ENCODE data around the gene FSD1.
"Not testable (repeated sequence)": the region's sequence is repeated elsewhere in the genome, so short reads cannot be mapped to it uniquely, and the experiment has no call there.

Gene FSD1

DNA sequence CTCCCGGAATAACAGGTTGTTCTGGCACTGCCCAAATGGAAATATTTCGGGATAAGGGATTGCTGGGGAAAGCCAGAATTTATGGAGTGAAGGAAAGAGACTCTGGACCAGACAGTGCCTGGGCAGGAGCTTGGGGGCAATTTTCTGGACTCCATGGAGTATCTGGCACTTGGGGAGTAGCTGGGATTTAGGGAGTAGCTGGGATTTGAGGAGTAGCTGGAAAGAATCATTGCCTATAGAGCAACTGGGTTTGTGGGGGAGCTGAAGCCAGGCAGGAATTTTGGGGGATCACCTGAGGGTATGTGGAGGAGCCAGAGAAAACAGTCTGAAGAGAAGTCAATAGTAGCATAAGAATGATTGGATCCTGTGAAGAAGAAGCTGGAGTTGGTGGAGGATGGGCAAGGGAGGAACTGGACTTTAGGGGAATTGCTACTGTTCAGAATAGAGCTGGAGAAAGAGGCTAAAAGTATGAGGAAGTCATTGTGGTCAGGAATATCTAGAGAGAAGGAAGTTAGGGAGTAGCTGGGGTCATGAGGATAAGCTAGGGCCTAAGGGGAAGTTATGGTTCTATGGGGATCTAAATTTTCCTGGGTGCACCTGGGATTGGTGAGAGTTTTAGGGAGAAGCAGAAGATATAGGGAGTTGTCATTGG, 14.8 kb downstream of the FSD1 start:
- no peak for DNase-seq (ENCODE audit: low spot score)

DNA sequence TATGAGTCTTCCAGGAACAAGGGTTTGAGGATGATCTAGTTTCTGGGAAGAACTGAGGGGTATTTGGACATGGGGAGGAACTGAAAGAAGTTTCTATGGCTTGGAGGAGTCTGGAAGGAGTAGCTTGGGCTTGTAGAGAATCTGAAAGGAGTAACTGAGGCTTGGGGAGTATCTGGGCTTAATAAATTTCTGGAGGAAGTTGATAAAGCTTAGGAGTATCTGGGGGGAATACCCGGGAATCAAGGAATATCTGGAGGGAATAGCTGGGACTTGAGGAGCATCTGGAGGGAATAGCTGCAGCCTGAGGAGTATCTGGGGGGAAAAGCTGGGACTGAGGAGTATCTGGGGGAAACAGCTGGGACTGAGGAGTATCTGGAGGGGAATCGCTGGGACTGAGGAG, 16.0 kb downstream of the FSD1 start:
- no peak for DNase-seq (ENCODE audit: low spot score)

DNA sequence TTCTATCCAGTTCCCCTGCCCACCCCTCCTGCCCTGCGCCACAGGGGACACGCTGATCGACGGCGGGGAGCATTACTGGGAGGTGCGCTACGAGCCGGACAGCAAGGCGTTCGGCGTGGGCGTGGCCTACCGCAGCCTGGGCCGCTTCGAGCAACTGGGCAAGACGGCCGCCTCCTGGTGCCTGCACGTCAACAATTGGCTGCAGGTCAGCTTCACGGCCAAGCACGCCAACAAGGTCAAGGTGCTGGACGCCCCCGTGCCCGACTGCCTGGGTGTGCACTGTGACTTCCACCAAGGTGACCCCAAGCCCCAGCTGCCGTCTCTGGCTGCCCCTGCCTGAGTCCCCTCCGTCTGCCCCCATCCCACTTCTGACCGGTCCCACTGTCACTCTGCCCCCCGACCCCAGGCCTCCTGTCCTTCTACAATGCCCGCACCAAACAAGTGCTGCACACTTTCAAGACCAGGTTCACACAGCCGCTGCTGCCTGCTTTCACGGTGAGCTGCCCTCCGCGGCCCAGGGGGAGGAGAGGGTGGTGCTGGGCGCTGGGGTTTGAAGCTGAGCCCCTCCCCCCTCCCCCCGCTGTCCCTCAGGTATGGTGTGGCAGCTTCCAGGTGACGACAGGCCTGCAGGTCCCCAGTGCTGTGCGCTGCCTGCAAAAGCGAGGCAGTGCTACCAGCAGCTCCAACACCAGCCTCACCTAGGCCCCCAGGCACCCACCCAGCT, 18.7 kb downstream of the FSD1 start:
- DNase-seq (ENCODE audit: low spot score), result no peak

DNA sequence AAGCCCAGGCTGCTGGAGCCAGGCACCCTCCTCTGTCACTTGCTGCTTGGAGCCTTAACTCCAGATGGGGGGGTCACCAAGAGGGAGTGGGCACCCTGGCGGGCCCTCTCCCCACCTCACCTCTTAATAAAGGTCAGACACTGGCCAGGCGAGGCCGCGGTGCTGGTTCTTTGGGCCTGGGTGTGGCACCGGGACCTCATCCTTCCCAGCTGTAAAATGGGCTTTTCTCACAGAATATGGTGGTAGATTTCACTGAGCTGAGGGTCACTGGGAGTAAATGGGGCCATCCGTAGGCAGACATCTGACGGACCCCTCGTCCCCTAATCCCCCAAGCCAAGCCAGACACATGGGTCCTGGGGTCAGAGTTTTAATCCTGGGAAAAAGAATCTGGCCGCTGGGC, 19.3 kb downstream of the FSD1 start:
- DNase-seq (ENCODE audit: low spot score), result no peak

DNA sequence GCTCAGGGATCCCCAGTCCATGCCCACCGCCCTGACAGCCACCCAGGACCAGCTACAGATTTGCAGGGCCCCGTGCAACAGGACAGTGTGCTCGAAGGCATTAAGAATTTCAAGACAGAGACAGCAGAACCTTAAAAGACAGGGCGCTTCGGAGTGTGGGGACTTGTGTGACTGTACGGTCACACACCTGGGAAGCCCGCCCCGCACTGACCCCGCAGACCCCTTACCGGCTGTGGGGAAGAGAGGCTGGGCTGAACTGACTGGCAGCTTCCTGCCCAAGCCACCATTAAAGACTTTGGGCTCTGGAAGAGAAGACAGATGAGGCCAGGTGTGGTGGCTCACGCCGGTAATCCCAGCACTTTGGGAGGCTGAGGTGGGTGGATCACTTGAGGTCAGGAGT, 19.8 kb downstream of the FSD1 start:
- no peak for DNase-seq (ENCODE audit: low spot score)

DNA sequence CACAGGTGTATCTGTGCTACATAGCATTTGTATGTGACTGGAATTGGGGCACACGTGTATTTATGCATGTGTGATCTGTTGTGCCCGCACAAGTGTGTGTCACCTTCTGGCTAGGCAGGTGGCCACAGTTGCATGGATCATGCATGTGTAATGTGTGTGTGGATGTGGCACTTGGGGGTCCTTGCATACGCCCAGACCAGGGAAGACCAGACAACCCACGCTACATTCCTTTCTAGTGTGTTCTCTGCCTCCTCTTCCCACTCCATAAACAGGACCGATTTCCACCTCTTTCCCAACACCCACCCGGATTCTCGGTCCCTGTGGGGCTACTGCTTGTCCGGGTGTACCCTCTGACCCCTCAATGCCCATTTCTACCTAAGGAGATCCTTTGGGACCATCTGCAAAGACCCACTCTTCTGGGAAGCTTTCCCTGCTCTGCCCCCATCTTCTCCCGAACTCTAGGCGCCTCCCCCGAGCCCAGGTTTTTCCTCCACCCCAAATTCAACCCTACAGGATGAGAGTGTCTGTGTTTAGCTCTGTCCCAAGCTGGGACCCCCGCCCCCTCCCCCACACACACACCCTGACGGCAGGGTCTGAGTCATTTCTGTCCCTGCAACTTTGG, 21.9 kb downstream of the FSD1 start:
- DNase-seq (ENCODE audit: low spot score), result no peak

DNA sequence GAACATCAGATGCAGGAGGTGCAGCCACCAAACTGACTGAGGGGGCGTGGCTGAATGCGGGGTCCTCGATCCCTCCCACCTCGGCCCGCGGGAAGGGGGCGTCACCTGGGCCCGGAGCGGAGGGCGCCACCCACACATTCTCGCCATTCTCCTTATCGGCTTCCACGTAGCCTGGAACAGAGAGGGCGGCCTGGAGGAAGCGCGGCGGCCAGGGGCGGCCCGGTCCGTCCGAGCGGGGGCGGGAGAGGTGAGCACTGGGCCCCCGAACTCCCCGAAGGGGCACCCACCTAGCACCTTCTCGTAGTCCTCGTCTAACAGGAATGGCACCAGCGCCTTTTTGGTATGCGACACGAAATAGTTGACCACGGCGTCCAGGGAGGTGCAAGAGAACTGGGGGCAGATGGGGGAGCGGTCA, 22.4 kb downstream of the FSD1 start:
- no peak for DNase-seq (ENCODE audit: low spot score)

DNA sequence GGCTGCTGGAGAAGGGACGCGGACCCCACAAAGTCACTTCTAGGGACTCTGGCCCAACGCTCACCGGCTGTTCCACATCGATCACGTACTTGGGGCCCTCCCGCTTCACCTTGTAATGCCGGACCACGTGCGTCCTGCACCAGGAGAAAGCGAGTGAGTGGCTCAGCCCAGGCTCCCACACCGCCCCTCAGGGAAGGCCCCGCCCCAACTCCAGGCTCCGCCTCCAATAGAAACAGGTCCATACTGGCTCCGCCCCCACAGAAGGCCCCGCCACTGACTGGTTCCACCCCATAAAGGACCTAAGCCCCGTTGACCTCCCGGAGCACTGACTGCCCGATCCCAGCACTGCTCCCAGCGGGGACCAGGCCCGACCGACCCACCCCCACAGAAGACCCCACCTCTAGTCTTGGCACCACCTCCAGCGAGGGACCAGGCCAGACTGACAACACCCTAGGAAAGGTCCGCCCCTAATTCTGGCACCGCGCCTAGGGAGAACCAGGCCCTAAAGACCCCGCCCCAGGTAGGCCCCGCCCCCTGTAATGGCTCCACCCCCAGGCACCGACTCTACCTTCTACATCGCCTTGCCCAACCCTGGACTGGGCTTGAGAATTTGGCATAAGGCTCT, 23.0 kb downstream of the FSD1 start:
- DNase-seq (ENCODE audit: low spot score), result no peak

DNA sequence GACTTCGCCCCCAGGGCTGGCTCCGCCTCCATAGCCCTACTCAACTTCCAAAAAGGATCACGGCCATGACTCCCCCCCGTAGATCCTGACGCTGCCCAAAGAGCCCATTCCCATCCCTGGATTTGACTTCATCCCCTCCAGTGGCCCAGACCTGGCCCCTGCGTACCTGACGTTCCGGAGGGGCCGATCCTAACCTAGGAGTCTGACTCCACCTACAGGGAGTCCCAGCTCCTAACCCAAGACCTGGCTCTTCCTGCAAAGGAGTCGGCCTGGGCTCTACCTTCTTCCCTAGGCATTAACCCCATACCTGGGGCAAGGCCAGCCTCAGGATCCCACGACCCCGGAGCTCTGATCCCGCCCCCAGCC, 23.5 kb downstream of the FSD1 start:
- no peak for DNase-seq (ENCODE audit: low spot score)

DNA sequence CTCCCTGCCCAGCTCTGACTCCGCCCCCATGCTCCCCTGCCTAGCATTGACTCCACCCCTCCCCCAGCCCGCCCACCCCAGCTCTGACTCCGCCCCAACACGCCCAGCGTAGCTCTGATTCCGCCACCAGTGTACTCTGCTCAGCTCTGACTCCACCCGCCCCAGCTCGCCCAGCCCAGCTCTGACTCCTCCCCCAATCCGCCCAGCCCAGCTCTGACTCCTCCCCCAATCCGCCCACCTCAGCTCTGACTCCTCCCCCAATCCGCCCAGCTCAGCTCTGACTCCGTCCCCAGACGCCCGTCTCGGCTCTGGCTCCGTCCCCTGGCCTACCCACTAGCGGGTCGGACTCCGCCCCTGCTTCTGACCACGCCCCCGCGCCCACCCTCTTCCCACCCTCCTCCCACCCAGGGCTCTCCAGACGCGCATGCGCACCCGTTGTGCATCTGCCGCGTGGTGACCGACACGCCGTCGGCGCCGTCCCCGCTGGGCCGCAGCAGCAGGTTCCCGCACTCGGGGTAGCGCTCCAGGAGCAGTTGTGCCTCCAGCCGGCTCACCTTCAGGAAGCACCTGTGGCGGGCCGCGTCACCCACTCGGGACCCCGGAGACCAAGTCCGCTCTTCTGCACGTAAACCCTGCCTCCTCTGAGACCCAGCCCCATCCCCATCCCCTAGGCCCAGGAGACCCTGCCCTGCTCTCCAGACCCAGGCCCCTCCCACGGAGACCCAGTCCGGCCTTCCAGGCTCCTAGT, 24.0 kb downstream of the FSD1 start:
- DNase-seq (ENCODE audit: low spot score), result peak; percentile 82

DNA sequence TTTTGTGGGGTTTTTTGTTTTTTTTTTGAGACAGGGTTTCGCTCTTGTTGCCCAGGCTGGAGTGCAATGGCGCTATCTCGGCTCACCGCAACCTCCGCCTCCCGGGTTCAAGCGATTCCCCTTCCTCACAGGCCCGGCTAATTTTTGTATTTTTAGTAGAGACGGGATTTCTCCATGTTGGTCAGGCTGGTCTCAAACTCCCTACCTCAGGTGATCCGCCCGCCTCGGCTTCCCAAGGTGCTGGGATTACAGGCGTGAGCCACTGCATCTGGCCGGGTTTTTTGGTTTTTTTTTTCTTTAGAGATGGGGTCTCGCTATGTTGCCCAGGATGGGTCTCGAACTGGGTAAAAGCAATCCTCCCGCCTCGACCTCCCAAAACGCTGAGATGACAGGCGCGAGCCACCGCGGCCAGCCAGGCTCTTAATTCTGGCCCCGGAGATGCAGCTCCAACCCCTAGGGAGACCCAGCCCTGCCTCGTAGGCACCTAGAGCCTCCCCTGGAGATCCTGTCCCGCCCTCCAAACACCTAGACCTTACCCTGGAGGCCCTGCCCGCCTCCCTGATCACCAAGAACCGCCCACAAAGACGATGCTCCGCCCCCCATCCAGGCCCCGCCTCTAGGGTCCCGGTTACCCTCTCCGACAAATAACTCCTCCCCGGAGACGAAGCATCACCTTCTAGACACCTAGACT, 24.7 kb downstream of the FSD1 start:
- DNase-seq (ENCODE audit: low spot score), result not testable (repeated sequence)

DNA sequence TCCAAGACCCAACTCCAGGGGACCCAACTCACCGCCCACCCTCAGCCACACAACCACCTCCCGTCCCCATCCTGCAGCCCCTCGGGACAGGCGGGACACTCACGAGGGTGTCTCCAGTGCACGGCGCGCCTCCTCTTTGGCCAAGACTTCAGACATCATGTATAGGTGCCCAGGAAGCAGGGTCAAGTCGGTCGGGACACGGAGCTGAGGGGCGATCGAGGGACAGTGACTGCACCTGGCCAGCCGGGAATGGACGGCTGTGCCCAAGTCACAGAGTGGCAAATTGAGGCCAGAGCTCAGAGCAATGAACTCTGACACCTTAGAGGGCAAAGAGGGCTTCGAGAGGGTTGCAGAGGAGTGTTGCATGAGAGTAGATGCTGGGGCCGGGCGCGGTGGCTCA, 25.5 kb downstream of the FSD1 start:
- no peak for DNase-seq (ENCODE audit: low spot score)

DNA sequence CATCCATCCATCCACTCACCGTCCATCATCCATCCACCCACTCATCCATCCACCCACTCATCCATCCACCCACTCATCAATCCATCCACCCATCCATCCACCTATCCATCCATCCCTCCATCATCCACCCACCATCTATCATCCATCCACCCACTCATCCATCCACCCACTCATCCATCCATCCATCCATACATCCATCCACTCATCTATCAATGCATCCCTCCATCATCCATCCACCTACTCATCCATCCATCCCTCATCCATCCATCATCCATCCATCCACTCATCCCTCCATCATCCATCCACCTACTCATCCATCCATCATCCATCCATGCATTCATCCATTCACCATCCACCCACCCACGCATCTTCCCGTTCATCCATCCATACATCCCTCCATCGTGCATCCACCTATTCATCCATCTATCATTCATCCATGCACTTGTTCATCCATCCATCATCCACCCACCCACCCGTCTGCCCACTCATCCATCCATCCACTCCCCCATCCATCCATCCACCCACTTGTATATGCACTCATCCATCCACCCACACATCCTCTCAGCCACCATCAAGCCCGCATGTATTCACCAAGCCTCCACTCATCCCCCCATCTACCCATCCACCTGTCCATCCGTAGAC, 30.7 kb downstream of the FSD1 start:
- DNase-seq (ENCODE audit: low spot score), result no peak

DNA sequence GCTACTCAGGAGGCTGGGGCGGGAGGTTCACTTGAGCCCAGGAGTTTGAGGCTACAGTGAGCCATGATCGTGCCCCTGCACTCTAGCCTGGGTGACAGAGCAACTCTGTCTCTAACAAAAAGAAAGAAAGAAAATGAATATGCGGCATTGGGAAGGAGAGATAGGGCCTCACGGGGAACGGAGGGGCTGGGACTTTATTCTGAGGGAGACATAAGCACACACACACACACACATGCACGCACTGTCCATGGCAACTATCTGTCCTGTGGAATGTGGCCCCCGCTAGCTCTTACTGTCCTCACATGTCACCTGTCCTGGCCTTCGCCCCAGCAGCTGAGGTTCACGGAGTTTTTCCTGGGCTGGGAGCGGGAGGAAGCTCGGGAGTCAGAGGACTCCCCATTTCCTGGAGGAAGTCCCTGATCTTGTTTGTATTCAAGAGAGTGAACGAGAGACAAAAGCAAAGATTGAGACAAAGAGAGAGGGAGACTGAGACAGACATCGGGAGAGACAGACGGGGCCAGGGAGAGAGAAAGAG, 33.6 kb downstream of the FSD1 start:
- DNase-seq (ENCODE audit: low spot score), result no peak

DNA sequence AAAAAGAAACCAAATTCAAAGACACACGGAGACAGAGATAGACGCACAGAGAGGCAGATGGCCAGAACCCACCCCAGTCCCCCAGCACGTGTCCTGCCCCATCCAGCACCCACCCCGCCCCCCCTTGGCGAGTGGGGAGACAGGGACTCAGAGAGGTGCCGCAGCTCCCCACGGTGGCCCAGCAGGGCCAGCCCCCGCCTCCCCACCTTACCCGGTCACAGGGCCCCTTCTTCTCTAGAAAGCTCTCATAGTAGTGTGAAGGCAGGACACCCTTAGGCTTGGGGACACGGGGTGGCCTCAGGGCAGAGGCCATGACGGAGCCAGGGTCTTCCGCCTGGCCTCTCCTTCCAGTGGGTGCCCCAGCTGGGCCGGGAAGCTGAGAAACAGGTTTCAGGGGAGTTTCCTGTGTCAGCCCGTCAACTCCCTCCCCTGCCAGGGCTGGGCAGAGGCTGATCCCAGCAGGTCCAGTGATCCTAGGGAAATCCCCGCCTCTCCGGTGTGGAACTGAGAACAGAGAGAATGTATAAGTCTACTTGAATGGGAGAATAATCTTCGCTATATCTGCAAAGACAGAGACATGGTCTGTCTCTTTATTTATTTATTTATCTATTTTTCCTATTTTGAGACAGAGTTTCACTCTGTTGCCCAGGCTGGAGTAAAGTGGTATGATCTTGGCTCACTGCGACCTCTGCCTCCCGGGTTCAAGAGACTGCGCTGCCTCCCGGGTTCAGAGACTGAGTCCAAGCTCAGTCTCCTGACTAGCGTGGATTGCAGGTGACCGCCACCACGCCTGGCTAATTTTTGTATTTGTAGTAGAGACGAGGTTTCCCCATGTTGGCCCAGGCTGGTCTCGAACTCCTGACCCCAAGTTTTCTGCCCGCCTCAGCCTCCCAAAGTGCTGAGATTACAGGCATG, 34.3 kb downstream of the FSD1 start, which contains the start of gene STAP2:
TSS of gene STAP2 (minus strand) at position 387 of the 915 bp plus-strand sequence. CDS start at position 313, 74 bp downstream.
- no peak for DNase-seq (ENCODE audit: low spot score)

DNA sequence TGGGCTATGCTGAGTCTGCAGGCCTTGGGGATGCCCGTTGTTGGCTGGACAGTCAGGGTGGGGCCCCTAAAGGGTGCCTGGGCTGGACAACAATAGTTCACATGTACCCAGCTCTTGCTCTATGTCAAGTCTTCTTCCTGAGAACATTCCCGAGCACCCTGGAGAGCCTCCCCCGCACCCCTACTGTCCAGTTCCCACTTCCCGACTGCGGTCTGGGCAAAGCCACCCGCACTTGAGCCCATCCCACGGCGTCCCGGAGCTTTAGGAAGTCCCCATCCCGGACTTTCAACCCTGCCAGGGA, 37.9 kb downstream of the FSD1 start:
- DNase-seq (ENCODE audit: low spot score), result no peak

DNA sequence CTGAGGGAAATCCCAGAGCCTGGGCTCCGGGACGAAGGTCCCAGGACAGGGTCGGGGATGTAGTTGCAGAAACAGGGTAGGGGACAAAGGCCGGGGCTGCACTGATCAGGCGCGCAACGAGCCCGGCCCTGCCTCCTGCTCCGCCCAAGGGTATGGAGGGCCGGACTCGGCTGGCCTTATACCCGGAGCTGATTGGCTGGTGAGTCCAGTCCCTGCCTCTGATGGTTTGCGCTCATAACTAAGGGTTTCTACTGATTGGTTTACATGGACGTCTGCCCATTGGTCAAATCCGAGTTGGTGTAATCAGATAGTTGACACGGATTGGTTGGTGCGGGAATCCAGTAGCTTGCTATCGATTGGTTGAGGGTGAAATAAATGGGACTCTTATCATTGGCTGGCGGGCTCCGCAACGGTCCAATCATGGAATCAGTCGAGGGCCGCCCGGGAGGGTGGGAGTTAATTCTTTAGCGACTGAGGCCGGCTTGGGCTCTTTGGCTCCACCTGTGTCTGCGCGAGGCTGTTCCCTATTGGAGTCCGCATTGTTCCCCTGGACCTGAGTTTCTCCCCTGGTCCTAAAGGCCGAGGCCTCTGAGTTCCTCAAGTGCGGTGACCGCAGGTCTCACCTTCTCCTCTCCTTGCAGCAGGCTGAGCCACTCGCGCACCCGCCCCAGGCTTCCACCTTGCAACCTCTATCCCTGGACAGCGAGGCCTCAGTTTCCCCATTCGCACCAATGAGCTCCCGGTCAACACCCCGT, 38.4 kb downstream of the FSD1 start:
- peak; percentile 94 for DNase-seq (ENCODE audit: low spot score)

DNA sequence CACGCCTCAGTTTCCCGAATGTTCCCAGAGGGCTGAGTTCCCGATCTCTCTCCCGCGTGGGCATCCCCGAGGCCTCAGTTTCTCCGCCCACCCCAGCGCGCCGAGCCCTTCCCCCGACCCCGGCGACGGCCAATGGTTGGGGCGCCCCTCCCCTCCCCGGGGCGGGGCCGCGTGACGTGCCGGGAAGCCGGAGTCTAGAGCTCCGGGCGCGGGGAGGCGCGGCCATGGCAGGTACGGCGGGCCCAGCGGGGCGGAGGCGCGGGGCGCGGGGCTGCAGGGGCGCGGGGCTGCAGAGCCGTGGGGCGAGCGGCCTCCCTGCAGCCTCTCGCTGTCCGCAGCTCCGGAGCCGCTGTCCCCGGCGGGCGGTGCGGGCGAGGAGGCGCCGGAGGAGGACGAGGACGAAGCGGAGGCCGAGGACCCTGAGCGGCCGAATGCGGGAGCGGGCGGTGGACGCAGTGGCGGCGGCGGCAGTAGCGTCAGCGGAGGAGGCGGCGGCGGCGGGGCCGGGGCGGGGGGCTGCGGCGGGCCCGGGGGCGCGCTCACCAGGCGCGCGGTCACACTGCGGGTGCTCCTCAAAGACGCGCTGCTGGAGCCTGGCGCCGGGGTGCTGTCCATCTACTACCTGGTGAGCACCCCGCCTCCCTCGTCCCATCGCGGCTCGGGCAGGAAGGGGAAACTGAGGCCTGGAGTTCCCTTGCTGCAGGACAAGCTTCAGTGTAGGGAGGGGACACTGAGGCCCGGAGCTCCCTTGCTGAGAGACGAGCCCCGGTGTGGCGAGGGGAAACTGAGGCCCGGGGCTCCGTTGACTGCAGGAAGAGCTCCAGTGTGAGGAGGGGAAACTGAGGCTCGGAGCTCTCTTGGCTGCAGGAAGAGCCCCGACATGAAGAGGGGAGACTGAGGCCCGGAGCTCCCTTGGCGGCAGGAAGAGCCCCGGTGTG, 39.2 kb downstream of the FSD1 start, which contains the start of gene MPND:
TSS of gene MPND (plus strand) at position 193 of the 938 bp plus-strand sequence. CDS start at position 225, 32 bp downstream.
- peak; percentile 44 for DNase-seq (ENCODE audit: low spot score)
